GM10248 (cell line): ENCODE results near the gene ADRB2.
"Not testable (repeated sequence)": the region's sequence is repeated elsewhere in the genome, so short reads cannot be mapped to it uniquely, and the experiment has no call there.

Source experiments
- CTCF ChIA-PET: fragments of 300-600 bp; sonication (Branson Sonifier 250); formaldehyde crosslinking; extraction: SDS; loops from one replicate; lab custom pipeline; 2021; ENCODE audit warnings: antibody characterized with exemption; lab: Yijun Ruan, JAX
- POLR2A ChIA-PET: fragments of 350-650 bp; sonication (Branson Sonifier 250); formaldehyde crosslinking; extraction: SDS; loops from one replicate; lab custom pipeline; 2020; ENCODE audit warnings: antibody characterized with exemption; lab: Yijun Ruan, JAX
- DNase-seq: peaks from one replicate; pipeline ENCODE4 v3.0.0; 2012; ENCODE audit errors: extremely low spot score
- CTCF ChIP-seq: IDR thresholded peaks from 2 replicates; pipeline ENCODE4 v1.5.1; 2012; ENCODE audit warnings: mild to moderate bottlenecking, low read depth; ENCODE audit errors: extremely low read depth, missing control alignments, control extremely low read depth

Gene ADRB2

GRCh38 chr5:148864113-148864841 lies 37.9 kb downstream of the ADRB2 start:
- CTCF ChIA-PET, result interaction anchor here (1.9 kb wide), 1 partner anchor 123 kb away, joined by 4 read pairs; no protein-coding TSS in a partner anchor
- no peak for DNase-seq
- TF ChIP-seq CTCF, result no peak
- POLR2A ChIA-PET, result no interaction called here

DNA sequence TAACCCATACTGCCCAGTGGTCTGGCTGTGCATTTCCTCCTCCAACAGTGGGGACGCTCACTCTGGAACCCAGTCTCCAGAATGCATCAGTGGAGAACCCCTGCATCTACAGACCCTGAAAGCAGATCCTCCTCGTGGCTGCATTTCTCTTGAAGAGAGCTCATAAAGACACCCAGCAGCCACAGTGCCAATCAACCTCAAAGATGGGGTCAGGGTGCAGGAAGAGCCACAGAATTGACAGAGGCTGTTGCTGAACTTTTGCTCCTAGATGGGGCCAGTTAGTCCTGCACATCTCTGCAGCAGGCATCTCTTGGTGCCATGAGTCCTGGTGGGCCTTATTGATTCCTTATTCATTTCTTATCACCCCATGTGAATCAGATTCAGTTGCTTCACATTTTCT lies 39.6 kb downstream of the ADRB2 start:
- POLR2A ChIA-PET, result no interaction called here
- no peak for TF ChIP-seq CTCF
- CTCF ChIA-PET, result interaction anchor here (1.2 to 1.9 kb wide), 3 partner anchors 15 to 125 kb away, joined by 3 to 4 read pairs (median 4); no protein-coding TSS in a partner anchor
- DNase-seq, result no peak

DNA sequence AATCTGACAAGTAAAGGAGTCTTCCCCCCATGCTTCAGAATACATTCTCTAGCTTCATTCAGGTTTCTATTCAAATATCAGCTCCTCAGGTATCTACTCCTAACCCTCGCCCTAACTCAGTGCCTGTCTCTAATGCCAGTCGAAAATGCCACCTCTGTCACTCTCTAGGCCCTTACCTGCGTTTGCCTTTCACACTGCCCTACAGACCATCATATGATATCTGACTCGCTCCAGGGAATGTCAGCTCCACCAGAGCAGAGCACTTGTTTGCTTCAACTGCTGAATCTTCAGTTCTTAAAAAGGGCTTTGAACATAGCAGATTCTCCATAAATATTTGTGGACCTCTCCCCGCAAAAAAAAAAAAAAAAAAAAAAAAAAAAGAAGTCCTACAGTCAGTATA lies 46.7 kb downstream of the ADRB2 start:
- POLR2A ChIA-PET, result no interaction called here
- CTCF ChIA-PET, result interaction anchor here (1.0 kb wide), 1 partner anchor 85 kb away, joined by 3 read pairs; no protein-coding TSS in a partner anchor
- no peak for TF ChIP-seq CTCF
- no peak for DNase-seq

GRCh38 chr5:148873690-148874485 lies 47.5 kb downstream of the ADRB2 start:
- ChIA-PET CTCF (no interaction called here), POLR2A (no interaction called here)
- TF ChIP-seq CTCF, result no peak
- DNase-seq, result no peak

DNA sequence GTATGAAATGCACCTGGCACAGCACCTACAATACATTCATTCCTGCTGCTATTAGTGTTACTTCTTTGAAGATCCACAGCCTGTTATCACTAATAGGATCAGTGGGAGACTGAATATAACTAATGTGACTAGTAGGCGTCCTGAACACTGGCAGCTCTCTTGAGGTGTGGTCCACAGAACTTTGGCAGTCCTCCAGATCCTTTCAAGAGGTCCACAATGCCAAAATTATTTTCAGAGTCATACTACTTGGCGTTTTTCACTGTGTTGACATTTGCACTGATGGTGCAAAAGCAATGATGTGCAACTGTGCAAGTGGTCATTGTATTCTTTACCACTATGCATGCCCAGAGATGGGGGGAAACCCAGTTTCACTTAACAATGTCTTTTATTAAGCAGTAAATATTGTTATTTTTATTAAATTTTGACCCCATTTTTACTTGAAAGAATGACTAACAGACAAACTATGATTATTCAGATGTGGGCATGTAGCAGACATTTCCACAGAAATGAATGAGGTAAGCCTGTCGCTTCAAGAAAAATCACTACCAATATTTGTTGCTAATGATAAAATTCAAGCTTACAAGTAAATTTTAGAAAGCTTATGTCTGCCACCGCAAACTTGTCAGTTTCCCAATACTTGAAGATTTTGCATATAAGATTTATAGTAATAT lies 48.9 kb downstream of the ADRB2 start:
- ChIA-PET POLR2A (no interaction called here), CTCF (interaction anchor here (1.5 kb wide), 1 partner anchor 14 kb away, joined by 3 read pairs; no protein-coding TSS in a partner anchor)

DNA sequence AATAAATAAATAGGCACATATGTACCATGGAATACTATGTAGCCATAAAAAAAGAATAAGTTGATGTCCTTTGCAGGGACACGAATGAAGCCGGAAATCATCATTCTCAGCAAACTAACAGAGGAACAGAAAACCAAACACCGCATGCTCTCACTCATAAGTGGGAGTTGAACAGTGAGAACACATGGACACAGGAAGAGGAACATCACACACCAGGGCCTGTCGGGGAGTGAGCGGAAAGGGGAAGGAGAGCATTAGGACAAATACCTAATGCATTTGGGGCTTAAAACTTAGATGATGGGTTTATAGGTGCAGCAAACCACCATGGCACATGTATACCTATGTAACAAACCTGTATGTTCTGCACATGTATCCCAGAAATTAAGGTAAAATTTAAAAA lies 51.0 kb downstream of the ADRB2 start:
- POLR2A ChIA-PET, DNase-seq, CTCF ChIA-PET: not testable (repeated sequence)

More for the DNA sequence above, 48.9 kb downstream of the ADRB2 start:
- no peak for TF ChIP-seq CTCF
- DNase-seq, result no peak
